Measurements from ENCODE around the gene PTTG1.

The PTTG1 gene

DNA sequence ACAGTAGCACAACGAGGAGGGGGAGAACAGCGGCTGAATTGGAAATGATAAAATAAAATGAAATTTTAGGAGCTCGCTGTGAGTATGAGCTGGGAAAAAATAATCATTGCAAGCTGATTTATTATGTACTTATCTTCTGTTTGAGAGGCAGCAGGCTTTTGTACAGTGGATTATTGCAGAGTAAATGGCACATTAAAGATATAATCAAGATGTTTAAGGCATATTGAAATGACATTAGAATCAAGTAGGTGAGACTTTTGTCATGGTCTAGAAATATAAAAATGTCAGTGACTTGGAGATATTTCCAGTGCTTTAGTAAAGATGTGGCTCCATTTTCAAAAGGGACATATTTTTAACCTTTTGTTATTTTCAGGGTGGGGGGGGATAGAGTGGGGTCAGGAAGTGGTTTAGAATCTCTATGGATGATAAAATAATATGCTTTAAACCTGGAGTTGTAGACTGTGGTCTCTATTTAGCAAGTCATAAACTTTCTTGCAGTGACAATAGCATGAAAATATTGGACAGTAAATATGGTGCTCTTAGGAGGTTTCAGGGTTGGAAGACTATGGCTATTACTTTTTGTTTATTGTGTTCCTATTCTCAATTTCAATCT lies 46.8 kb downstream of the PTTG1 start:
- no peak for DNase-seq
- no peaks in the 10 kb centered on the region for H3K36me3 ChIP-seq (ENCODE audit: control insufficient read depth, insufficient read depth, low read length)
- no peaks in the 10 kb centered on the region for H3K9me3 ChIP-seq (ENCODE audit: control insufficient read depth, low read length)
- peak overlapping the region; percentile 63 for H3K4me3 ChIP-seq (ENCODE audit: insufficient read depth, low read depth, low read length, poor library complexity, severe bottlenecking)
- no peaks in the 10 kb centered on the region for H3K27me3 ChIP-seq (replicated peaks; ENCODE audit: control insufficient read depth, insufficient read depth, low read length, poor library complexity, severe bottlenecking)
- peaks cover 24% of the 10 kb centered on the region for H3K4me1 ChIP-seq (ENCODE audit: control insufficient read depth, insufficient read depth, low read length, poor library complexity, severe bottlenecking)
- H3K27ac ChIP-seq (ENCODE audit: insufficient read depth, low read length, poor library complexity, severe bottlenecking): peak overlapping the region; percentile 71

- peak overlapping the region; percentile 61 for H3K27ac ChIP-seq (ENCODE audit: insufficient read depth, low read length, poor library complexity, severe bottlenecking)
These were observed 47.8 kb downstream of the PTTG1 start for GRCh38 chr5:160469156-160470144.

DNA sequence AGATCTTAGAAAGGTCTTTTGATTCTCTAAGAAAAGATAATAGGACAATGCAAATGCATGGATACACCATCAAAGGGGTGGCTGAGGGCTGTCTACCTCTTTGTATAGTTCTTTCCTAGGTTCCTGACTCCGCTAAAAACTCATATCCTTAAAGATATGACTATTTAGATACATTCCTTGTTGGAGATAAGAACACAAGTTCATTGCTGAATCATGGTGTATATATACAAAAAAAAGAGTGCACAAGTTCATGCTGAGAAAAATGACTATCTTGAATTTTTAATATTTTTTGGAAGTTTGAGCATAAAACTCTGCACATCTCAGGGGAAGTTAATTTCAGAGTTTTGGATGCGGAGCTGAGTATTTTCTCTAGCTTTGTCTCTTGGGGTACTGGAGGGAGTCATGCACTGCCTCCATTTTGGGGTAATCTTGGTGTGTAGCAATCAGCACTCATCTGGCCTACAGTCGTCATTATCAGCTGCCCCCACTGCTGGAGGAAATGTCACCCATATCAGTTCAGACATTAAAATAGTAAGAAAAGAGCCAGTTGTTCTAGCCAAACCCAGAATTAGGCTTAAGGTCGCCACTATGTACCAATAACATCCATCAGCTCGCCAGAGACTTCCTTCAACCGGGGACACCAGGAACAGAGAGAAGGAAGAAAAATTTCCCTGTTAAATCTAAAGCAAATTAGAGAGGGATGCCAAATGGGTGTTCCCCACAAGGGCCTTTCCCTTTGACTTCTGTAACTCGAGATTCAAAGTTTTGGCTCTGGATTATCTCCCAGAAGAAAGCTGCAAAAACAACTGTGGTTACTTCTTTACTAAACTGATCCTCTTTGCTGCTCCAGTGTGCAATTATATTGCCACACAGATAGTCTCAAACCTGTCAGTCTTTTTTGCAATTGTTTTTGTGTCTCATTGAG lies 49.0 kb downstream of the PTTG1 start:
- peaks cover 29% of the 10 kb centered on the region for H3K4me1 ChIP-seq (ENCODE audit: control insufficient read depth, insufficient read depth, low read length, poor library complexity, severe bottlenecking)
- H3K27ac ChIP-seq (ENCODE audit: insufficient read depth, low read length, poor library complexity, severe bottlenecking): peak overlapping the region; percentile 61
- DNase-seq: no peak
- no peaks in the 10 kb centered on the region for H3K27me3 ChIP-seq (replicated peaks; ENCODE audit: control insufficient read depth, insufficient read depth, low read length, poor library complexity, severe bottlenecking)
- H3K4me3 ChIP-seq (ENCODE audit: insufficient read depth, low read depth, low read length, poor library complexity, severe bottlenecking): peak overlapping the region; percentile 17
- no peaks in the 10 kb centered on the region for H3K9me3 ChIP-seq (ENCODE audit: control insufficient read depth, low read length)
- H3K36me3 ChIP-seq (ENCODE audit: control insufficient read depth, insufficient read depth, low read length): no peaks in the 10 kb centered on the region

More at GRCh38 chr5:160469156-160470144, 47.8 kb downstream of the PTTG1 start:
- DNase-seq: no peak
- Histone ChIP-seq H3K4me3 (ENCODE audit: insufficient read depth, low read depth, low read length, poor library complexity, severe bottlenecking) (peak overlapping the region; percentile 30), H3K27me3 (replicated peaks; ENCODE audit: control insufficient read depth, insufficient read depth, low read length, poor library complexity, severe bottlenecking) (no peaks in the 10 kb centered on the region), H3K9me3 (ENCODE audit: control insufficient read depth, low read length) (no peaks in the 10 kb centered on the region), H3K4me1 (ENCODE audit: control insufficient read depth, insufficient read depth, low read length, poor library complexity, severe bottlenecking) (peaks cover 29% of the 10 kb centered on the region), H3K36me3 (ENCODE audit: control insufficient read depth, insufficient read depth, low read length) (no peaks in the 10 kb centered on the region)

- H3K9me3 ChIP-seq (ENCODE audit: control insufficient read depth, low read length): no peaks in the 10 kb centered on the region
- peaks cover 26% of the 10 kb centered on the region for H3K4me1 ChIP-seq (ENCODE audit: control insufficient read depth, insufficient read depth, low read length, poor library complexity, severe bottlenecking)
- no peaks in the 10 kb centered on the region for H3K36me3 ChIP-seq (ENCODE audit: control insufficient read depth, insufficient read depth, low read length)
- H3K27me3 ChIP-seq (replicated peaks; ENCODE audit: control insufficient read depth, insufficient read depth, low read length, poor library complexity, severe bottlenecking): no peaks in the 10 kb centered on the region
- H3K27ac ChIP-seq (ENCODE audit: insufficient read depth, low read length, poor library complexity, severe bottlenecking): peak overlapping the region; percentile 38
- no peak for DNase-seq
- no peak overlapping the region for H3K4me3 ChIP-seq (ENCODE audit: insufficient read depth, low read depth, low read length, poor library complexity, severe bottlenecking)
These were observed 50.1 kb downstream of the PTTG1 start for GRCh38 chr5:160471761-160472160.

- H3K9me3 ChIP-seq (ENCODE audit: control insufficient read depth, low read length): no peaks in the 10 kb centered on the region
- peaks cover 26% of the 10 kb centered on the region for H3K4me1 ChIP-seq (ENCODE audit: control insufficient read depth, insufficient read depth, low read length, poor library complexity, severe bottlenecking)
- no peaks in the 10 kb centered on the region for H3K27me3 ChIP-seq (replicated peaks; ENCODE audit: control insufficient read depth, insufficient read depth, low read length, poor library complexity, severe bottlenecking)
- no peak for DNase-seq
- no peaks in the 10 kb centered on the region for H3K36me3 ChIP-seq (ENCODE audit: control insufficient read depth, insufficient read depth, low read length)
- H3K4me3 ChIP-seq (ENCODE audit: insufficient read depth, low read depth, low read length, poor library complexity, severe bottlenecking): no peak overlapping the region
- H3K27ac ChIP-seq (ENCODE audit: insufficient read depth, low read length, poor library complexity, severe bottlenecking): no peak overlapping the region
These were observed 50.8 kb downstream of the PTTG1 start for GRCh38 chr5:160472482-160472881.

- H3K9me3 ChIP-seq (ENCODE audit: control insufficient read depth, low read length): no peaks in the 10 kb centered on the region
- H3K27ac ChIP-seq (ENCODE audit: insufficient read depth, low read length, poor library complexity, severe bottlenecking): peak overlapping the region; percentile 44
- H3K4me1 ChIP-seq (ENCODE audit: control insufficient read depth, insufficient read depth, low read length, poor library complexity, severe bottlenecking): peaks cover 24% of the 10 kb centered on the region
- DNase-seq: no peak
- H3K36me3 ChIP-seq (ENCODE audit: control insufficient read depth, insufficient read depth, low read length): no peaks in the 10 kb centered on the region
- H3K4me3 ChIP-seq (ENCODE audit: insufficient read depth, low read depth, low read length, poor library complexity, severe bottlenecking): no peak overlapping the region
- H3K27me3 ChIP-seq (replicated peaks; ENCODE audit: control insufficient read depth, insufficient read depth, low read length, poor library complexity, severe bottlenecking): no peaks in the 10 kb centered on the region
These were observed 52.0 kb downstream of the PTTG1 start for GRCh38 chr5:160473681-160474080.

GRCh38 chr5:160474084-160474483 lies 52.4 kb downstream of the PTTG1 start:
- Histone ChIP-seq H3K9me3 (ENCODE audit: control insufficient read depth, low read length) (no peaks in the 10 kb centered on the region), H3K4me1 (ENCODE audit: control insufficient read depth, insufficient read depth, low read length, poor library complexity, severe bottlenecking) (peaks cover 24% of the 10 kb centered on the region), H3K36me3 (ENCODE audit: control insufficient read depth, insufficient read depth, low read length) (no peaks in the 10 kb centered on the region), H3K27me3 (replicated peaks; ENCODE audit: control insufficient read depth, insufficient read depth, low read length, poor library complexity, severe bottlenecking) (no peaks in the 10 kb centered on the region), H3K27ac (ENCODE audit: insufficient read depth, low read length, poor library complexity, severe bottlenecking) (peak overlapping the region; percentile 44), H3K4me3 (ENCODE audit: insufficient read depth, low read depth, low read length, poor library complexity, severe bottlenecking) (no peak overlapping the region)
- no peak for DNase-seq

DNA sequence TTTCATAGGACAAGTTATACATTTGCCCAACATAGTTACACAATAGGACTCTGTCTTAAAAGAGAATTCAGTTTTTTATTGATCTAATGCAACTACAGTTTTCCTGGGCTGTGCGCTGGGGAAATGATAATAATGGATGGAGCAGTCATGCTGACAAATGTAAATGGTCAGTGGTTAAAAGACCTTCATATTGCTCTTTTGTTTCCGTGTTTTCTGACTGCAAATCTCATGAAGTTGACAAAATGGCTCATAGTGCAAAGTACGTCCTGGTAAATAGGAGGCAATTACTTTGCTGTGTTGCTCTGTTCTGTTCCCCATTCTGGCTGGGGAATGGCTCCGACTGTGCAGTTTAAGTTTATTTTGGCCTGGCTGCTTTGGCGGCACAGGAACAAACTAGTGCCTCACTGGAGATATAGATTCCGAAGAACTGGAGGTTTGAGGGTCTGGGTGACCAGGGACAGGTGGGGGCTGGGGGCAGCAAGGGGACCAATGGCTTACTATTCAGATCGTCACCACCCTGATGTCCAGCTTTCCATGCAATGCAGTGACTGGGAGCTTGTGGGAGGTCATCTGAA lies 54.3 kb downstream of the PTTG1 start:
- H3K4me3 ChIP-seq (ENCODE audit: insufficient read depth, low read depth, low read length, poor library complexity, severe bottlenecking): no peak overlapping the region
- no peaks in the 10 kb centered on the region for H3K27me3 ChIP-seq (replicated peaks; ENCODE audit: control insufficient read depth, insufficient read depth, low read length, poor library complexity, severe bottlenecking)
- H3K9me3 ChIP-seq (ENCODE audit: control insufficient read depth, low read length): no peaks in the 10 kb centered on the region
- H3K36me3 ChIP-seq (ENCODE audit: control insufficient read depth, insufficient read depth, low read length): no peaks in the 10 kb centered on the region
- H3K27ac ChIP-seq (ENCODE audit: insufficient read depth, low read length, poor library complexity, severe bottlenecking): no peak overlapping the region
- peaks cover 24% of the 10 kb centered on the region for H3K4me1 ChIP-seq (ENCODE audit: control insufficient read depth, insufficient read depth, low read length, poor library complexity, severe bottlenecking)
- no peak for DNase-seq

GRCh38 chr5:160477266-160477970 lies 55.8 kb downstream of the PTTG1 start:
- H3K27me3 ChIP-seq (replicated peaks; ENCODE audit: control insufficient read depth, insufficient read depth, low read length, poor library complexity, severe bottlenecking): no peaks in the 10 kb centered on the region
- no peaks in the 10 kb centered on the region for H3K36me3 ChIP-seq (ENCODE audit: control insufficient read depth, insufficient read depth, low read length)
- no peak overlapping the region for H3K4me3 ChIP-seq (ENCODE audit: insufficient read depth, low read depth, low read length, poor library complexity, severe bottlenecking)
- DNase-seq: peak in 2 of 3 donors; percentile 15 to 16
- H3K9me3 ChIP-seq (ENCODE audit: control insufficient read depth, low read length): no peaks in the 10 kb centered on the region
- H3K27ac ChIP-seq (ENCODE audit: insufficient read depth, low read length, poor library complexity, severe bottlenecking): peak overlapping the region; percentile 28
- peaks cover 19% of the 10 kb centered on the region for H3K4me1 ChIP-seq (ENCODE audit: control insufficient read depth, insufficient read depth, low read length, poor library complexity, severe bottlenecking)
